NT2/D1 (cell line): ENCODE data around the gene RREB1.
"Not testable (repeated sequence)": the region's sequence is repeated elsewhere in the genome, so short reads cannot be mapped to it uniquely, and the experiment has no call there.

Source experiments
- YY1 ChIP-seq: IDR thresholded peaks from 2 replicates; pipeline ENCODE4 v1.6.1; 2011; ENCODE audit not compliant: insufficient read length, insufficient read depth
- ZNF274 ChIP-seq: IDR thresholded peaks from 2 replicates; pipeline ENCODE4 v1.6.1; 2011; ENCODE audit warnings: mild to moderate bottlenecking, low read depth, low read length

GRCh38 chr6:7263519-7263805 is 155.7 kb downstream of the RREB1 start:
- TF ChIP-seq YY1, ZNF274: not testable (repeated sequence)
